ENCODE measurements around the gene NKD2.

DNA sequence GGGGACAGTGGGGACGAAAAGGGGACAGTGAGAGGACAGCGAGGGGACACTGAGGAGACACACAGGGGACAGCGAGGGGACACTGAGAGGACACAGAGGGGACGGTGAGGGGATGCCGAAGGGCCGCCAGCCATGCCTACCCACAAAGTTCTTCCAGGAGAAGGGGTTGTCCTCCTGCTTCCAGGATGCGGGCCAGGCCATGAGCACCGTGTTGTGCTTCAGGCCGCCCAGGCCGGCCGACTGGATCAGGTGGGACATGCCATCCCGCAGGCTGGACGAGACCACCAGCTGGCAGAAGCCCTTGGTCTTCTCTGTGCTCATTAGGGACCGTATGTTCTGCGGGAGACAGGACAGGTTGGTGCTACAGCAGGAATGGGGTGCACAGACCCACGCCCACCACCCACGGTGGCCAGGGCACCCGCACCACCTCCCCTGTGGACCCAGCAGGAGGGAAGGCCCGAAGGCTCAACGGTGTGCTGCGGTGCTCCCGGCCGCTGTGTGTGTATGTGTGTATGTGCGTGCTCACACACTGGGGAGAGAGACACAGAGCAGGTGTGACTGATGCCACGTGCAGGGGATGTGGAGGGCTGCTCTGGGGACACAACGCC is 56.6 kb downstream of the NKD2 start:
- no peak for TF ChIP-seq CTCF (IDR thresholded peaks at IDR 0.05; ENCODE audit: low read depth, low read length)
- no peak for TF ChIP-seq POLR2A (IDR thresholded peaks at IDR 0.05; ENCODE audit: extremely low read depth, insufficient read length)

All from NB4 (cell line).